Right renal cortex interstitium (tissue), 3 donors: ENCODE data around the gene CNTFR. TPM values are rescaled to one million over a fixed set of nuclear protein-coding genes. Genes with fewer than 3 reads are reported as not detected.

ENCODE experiments used
- DNase-seq, 3 donors: peaks; one replicate each; pipeline ENCODE4 v3.0.0-alpha.2; 2013; ENCODE audit warnings: low read depth in 3 of 3, low spot score in 2 of 3
- polyA plus RNA-seq, 3 donors: library from polyadenylated mRNA; unstranded; fragments of 120-200 nt; gene quantifications; one replicate each; pipeline ENCODE4 v1.2.1, GENCODE V29; 2013; ENCODE audit not compliant: insufficient read length in 3 of 3

Gene CNTFR
- polyA plus RNA-seq, 3 donors, result 34.5 to 36.0 (median 35.6) TPM

- DNase-seq, result peak; percentile 87 to 90 (median 88)
These were observed 30.8 kb upstream of the CNTFR start, which contains the start of gene DCTN3 for GRCh38 chr9:34620061-34620994. Gene DCTN3 (minus strand): TSS chr9:34620495. CDS start chr9:34620464, 31 bp downstream.

- no peak for DNase-seq
These were observed 25.6 kb upstream of the CNTFR start for GRCh38 chr9:34615132-34615531.

GRCh38 chr9:34612788-34613390 lies 23.4 kb upstream of the CNTFR start:
- no peak for DNase-seq

- DNase-seq, result peak in 2 of 3 donors; percentile 72 to 75
These were observed 22.6 kb upstream of the CNTFR start, which contains the start of gene RPP25L for GRCh38 chr9:34611811-34612787. Gene RPP25L (minus strand): TSS chr9:34612097. CDS start chr9:34611296, 801 bp downstream.

- no peak for DNase-seq
These were observed 21.8 kb upstream of the CNTFR start for GRCh38 chr9:34611251-34611810.

GRCh38 chr9:34610434-34611206 lies 21.1 kb upstream of the CNTFR start:
- no peak for DNase-seq

GRCh38 chr9:34607331-34607730 lies 17.8 kb upstream of the CNTFR start:
- no peak for DNase-seq

- no peak for DNase-seq
These were observed 17.4 kb upstream of the CNTFR start for GRCh38 chr9:34606905-34607304.

GRCh38 chr9:34606190-34606589 lies 16.7 kb upstream of the CNTFR start:
- no peak for DNase-seq

- no peak for DNase-seq
These were observed 14.2 kb upstream of the CNTFR start for GRCh38 chr9:34603610-34604231.

- no peak for DNase-seq
These were observed 12.5 kb upstream of the CNTFR start for GRCh38 chr9:34601937-34602573.

- DNase-seq, result no peak
These were observed 11.4 kb upstream of the CNTFR start for GRCh38 chr9:34600908-34601307.

GRCh38 chr9:34599546-34599945 lies 10.0 kb upstream of the CNTFR start:
- no peak for DNase-seq

GRCh38 chr9:34594177-34594576 lies 4.7 kb upstream of the CNTFR start:
- no peak for DNase-seq

- DNase-seq, result no peak
These were observed 3.5 kb upstream of the CNTFR start for GRCh38 chr9:34592895-34593601.

- DNase-seq, result no peak
These were observed 2.7 kb upstream of the CNTFR start for GRCh38 chr9:34591917-34592866.
